Muscle layer of duodenum (tissue), 2 donors: ENCODE measurements around the gene AFAP1L2.

Experiments used
- H3K27ac ChIP-seq: one replicate; pipeline ENCODE4 v1.7.0; 2013; ENCODE audit warnings: mild to moderate bottlenecking, low read length
- H3K27me3 ChIP-seq: one replicate; pipeline ENCODE4 v1.7.0; 2013; ENCODE audit warnings: low read depth, mild to moderate bottlenecking, control low read depth, low read length
- H3K36me3 ChIP-seq, 2 donors: one replicate each; pipeline ENCODE4 v1.7.0; 2013; ENCODE audit warnings: low read length in 2 of 2, control low read depth in 1 of 2, mild to moderate bottlenecking in 1 of 2; ENCODE audit not compliant: insufficient read depth in 2 of 2, control insufficient read depth in 1 of 2
- H3K4me1 ChIP-seq, 2 donors: one replicate each; pipeline ENCODE4 v1.7.0; 2013; ENCODE audit warnings: low read length in 2 of 2, mild to moderate bottlenecking in 2 of 2, control low read depth in 1 of 2, moderate library complexity in 1 of 2; ENCODE audit not compliant: insufficient read depth in 2 of 2, control insufficient read depth in 1 of 2
- H3K4me3 ChIP-seq, 2 donors: one replicate each; pipeline ENCODE4 v1.7.0; 2013; ENCODE audit warnings: low read length in 2 of 2, low read depth in 1 of 2, mild to moderate bottlenecking in 1 of 2
- H3K9me3 ChIP-seq, 2 donors: one replicate each; pipeline ENCODE4 v1.7.0; 2013; ENCODE audit warnings: low read length in 2 of 2, control low read depth in 1 of 2, mild to moderate bottlenecking in 1 of 2; ENCODE audit not compliant: control insufficient read depth in 1 of 2
- donor health status: healthy.

Gene AFAP1L2

GRCh38 chr10:114408112-114408967 lies 4.0 kb upstream of the AFAP1L2 start:
- Histone ChIP-seq H3K36me3 (no peaks in the 10 kb centered on the region), H3K27me3 (no peaks in the 10 kb centered on the region), H3K27ac (no peak overlapping the region), H3K4me3 (no peak overlapping the region), H3K4me1 (peaks cover 0 to 19% of the 10 kb centered on the region in 2 donors), H3K9me3 (no peaks in the 10 kb centered on the region)

- Histone ChIP-seq H3K36me3 (no peaks in the 10 kb centered on the region), H3K27ac (no peak overlapping the region), H3K4me1 (peaks cover 0 to 22% of the 10 kb centered on the region in 2 donors), H3K9me3 (no peaks in the 10 kb centered on the region), H3K27me3 (no peaks in the 10 kb centered on the region), H3K4me3 (no peak overlapping the region)
These were observed 2.2 kb upstream of the AFAP1L2 start for GRCh38 chr10:114406455-114406854.

- no peaks in the 10 kb centered on the region for H3K36me3 ChIP-seq
- peak overlapping the region; percentile 75 to 78 for H3K4me3 ChIP-seq
- peaks cover 6 to 30% of the 10 kb centered on the region in 2 donors for H3K4me1 ChIP-seq
- no peaks in the 10 kb centered on the region for H3K9me3 ChIP-seq
- H3K27ac ChIP-seq = no peak overlapping the region
- H3K27me3 ChIP-seq = no peaks in the 10 kb centered on the region
These were observed 679 bp upstream of the AFAP1L2 start for GRCh38 chr10:114405011-114405350.

GRCh38 chr10:114403541-114404161 lies 651 bp downstream of the AFAP1L2 start:
- Histone ChIP-seq H3K36me3 (no peaks in the 10 kb centered on the region), H3K9me3 (no peaks in the 10 kb centered on the region), H3K27ac (peak overlapping the region; percentile 53), H3K4me1 (peaks cover 6 to 43% of the 10 kb centered on the region in 2 donors), H3K27me3 (no peaks in the 10 kb centered on the region), H3K4me3 (peak overlapping the region; percentile 75 to 78)

- Histone ChIP-seq H3K4me3 (peak overlapping the region; percentile 75 to 78), H3K27me3 (no peaks in the 10 kb centered on the region), H3K9me3 (no peaks in the 10 kb centered on the region), H3K27ac (peak overlapping the region; percentile 53), H3K36me3 (no peaks in the 10 kb centered on the region), H3K4me1 (peaks cover 9 to 50% of the 10 kb centered on the region in 2 donors)
These were observed 1.3 kb downstream of the AFAP1L2 start for GRCh38 chr10:114402871-114403540.

- Histone ChIP-seq H3K9me3 (no peaks in the 10 kb centered on the region), H3K36me3 (no peaks in the 10 kb centered on the region), H3K4me3 (peak overlapping the region; percentile 75 to 78), H3K27ac (no peak overlapping the region), H3K27me3 (no peaks in the 10 kb centered on the region), H3K4me1 (peaks cover 16 to 53% of the 10 kb centered on the region in 2 donors)
These were observed 2.1 kb downstream of the AFAP1L2 start for GRCh38 chr10:114402233-114402632.

- Histone ChIP-seq H3K27ac (peak overlapping the region; percentile 10), H3K4me1 (peaks cover 25 to 59% of the 10 kb centered on the region in 2 donors), H3K27me3 (no peaks in the 10 kb centered on the region), H3K9me3 (no peaks in the 10 kb centered on the region), H3K4me3 (no peak overlapping the region), H3K36me3 (no peaks in the 10 kb centered on the region)
These were observed 3.0 kb downstream of the AFAP1L2 start for GRCh38 chr10:114401195-114401791.

GRCh38 chr10:114400091-114400490 lies 4.2 kb downstream of the AFAP1L2 start:
- no peaks in the 10 kb centered on the region for H3K9me3 ChIP-seq
- H3K4me3 ChIP-seq = no peak overlapping the region
- H3K27me3 ChIP-seq = no peaks in the 10 kb centered on the region
- H3K27ac ChIP-seq = peak overlapping the region; percentile 4
- peaks cover 26 to 59% of the 10 kb centered on the region in 2 donors for H3K4me1 ChIP-seq
- H3K36me3 ChIP-seq = no peaks in the 10 kb centered on the region

GRCh38 chr10:114399576-114399975 lies 4.7 kb downstream of the AFAP1L2 start:
- Histone ChIP-seq H3K4me3 (no peak overlapping the region), H3K36me3 (no peaks in the 10 kb centered on the region), H3K27ac (peak overlapping the region; percentile 4), H3K4me1 (peaks cover 26 to 55% of the 10 kb centered on the region in 2 donors), H3K9me3 (no peaks in the 10 kb centered on the region), H3K27me3 (no peaks in the 10 kb centered on the region)

- Histone ChIP-seq H3K4me1 (peaks cover 26 to 49% of the 10 kb centered on the region in 2 donors), H3K36me3 (no peaks in the 10 kb centered on the region), H3K4me3 (no peak overlapping the region), H3K9me3 (no peaks in the 10 kb centered on the region), H3K27me3 (no peaks in the 10 kb centered on the region), H3K27ac (peak overlapping the region; percentile 75)
These were observed 5.5 kb downstream of the AFAP1L2 start for GRCh38 chr10:114398587-114399331.
